ENCODE data around the gene KLK1.
"Not testable (repeated sequence)": the region's sequence is repeated elsewhere in the genome, so short reads cannot be mapped to it uniquely, and the experiment has no call there.

Gene KLK1

GRCh38 chr19:50814883-50815282, 8.7 kb downstream of the KLK1 start:
- DNase-seq (ENCODE audit: low spot score), result no peak

- no peak for DNase-seq (ENCODE audit: low spot score)
Measured at GRCh38 chr19:50812474-50812873, 11.1 kb downstream of the KLK1 start.

GRCh38 chr19:50811622-50812238, 11.9 kb downstream of the KLK1 start:
- DNase-seq (ENCODE audit: low spot score), result not testable (repeated sequence)

- no peak for DNase-seq (ENCODE audit: low spot score)
Measured at GRCh38 chr19:50808856-50809255, 14.7 kb downstream of the KLK1 start.

DNA sequence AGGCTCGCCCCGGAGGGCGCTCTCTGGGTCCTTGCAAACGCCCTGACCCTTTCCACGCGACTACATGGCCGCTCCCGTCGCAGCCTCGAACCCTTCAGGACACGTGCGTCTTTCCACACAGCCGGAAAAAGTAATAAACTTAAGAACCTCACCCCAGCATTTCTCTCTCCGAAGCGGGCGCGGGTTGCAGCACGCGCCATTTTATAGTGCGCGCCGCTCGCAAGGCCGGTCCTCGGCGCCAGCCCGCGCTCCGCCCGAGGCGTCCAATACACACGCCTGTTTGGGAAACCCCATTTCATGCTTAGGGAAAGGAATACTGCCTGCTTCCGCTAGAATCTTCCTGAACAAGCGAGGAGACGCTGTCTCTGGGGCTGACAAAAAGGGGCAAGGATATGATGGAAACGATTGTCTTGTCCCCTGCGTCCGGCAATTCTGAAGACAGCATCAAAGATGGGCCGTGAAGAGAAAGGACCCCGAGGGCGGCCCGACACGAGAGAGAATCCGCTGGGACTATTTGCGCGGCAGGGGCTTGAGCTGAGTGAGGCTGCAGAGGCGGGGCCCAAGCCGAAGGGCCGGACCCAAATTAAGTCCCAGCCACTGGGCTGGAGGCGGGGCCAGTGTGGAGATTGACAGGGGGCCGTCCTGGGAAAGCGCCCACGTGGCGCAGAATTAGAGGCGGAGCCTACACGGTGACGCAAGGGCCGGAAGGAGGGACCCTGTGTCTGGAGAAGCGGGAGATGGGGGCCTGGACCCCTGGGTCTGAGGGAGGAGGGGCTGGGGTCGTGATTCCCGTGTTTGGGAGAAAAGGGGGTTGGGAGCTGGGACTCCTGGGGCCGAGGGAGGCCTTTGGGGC, 18.9 kb downstream of the KLK1 start:
- peak; percentile 99 for DNase-seq (ENCODE audit: low spot score)

- no peak for DNase-seq (ENCODE audit: low spot score)
Measured at GRCh38 chr19:50803633-50804419, 19.8 kb downstream of the KLK1 start.

DNA sequence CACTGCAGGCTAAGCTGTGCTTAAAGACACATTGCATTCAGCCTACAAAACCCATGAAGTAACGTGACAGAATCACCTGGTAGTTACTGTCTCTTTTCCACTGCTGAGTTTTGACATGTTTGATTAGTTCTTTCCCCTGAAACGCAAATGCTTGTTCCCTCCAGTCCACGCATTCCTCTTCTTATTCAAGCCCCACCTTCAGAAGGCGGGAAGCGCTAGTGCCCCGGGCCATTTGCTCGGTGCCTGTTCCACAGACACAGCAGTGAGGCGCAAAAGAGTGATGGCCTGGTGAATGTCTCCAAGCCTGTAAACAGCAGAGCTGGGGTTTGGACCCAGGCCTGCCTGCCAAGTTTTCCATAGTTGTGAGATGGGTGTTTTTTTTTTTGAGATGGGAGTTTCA, 22.5 kb downstream of the KLK1 start:
- DNase-seq (ENCODE audit: low spot score), result no peak

DNA sequence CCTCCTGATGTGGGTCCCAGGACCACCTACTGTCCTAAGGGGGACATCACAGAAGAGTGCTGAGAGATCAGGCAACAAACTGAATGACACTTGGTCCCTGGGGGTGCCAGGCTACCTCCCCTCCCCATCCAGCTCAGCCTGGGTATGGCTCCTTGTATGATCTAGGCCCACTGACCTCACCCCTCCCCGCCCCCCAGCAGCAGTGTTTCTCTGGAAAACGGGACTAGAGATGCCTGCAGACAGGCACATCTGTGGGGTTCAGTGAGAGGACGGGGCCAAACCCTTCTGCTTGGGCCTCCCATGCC, 24.1 kb downstream of the KLK1 start:
- DNase-seq (ENCODE audit: low spot score), result no peak

GRCh38 chr19:50798659-50799546, 24.7 kb downstream of the KLK1 start:
- no peak for DNase-seq (ENCODE audit: low spot score)

- no peak for DNase-seq (ENCODE audit: low spot score)
Measured at GRCh38 chr19:50797781-50798658, 25.6 kb downstream of the KLK1 start.

DNA sequence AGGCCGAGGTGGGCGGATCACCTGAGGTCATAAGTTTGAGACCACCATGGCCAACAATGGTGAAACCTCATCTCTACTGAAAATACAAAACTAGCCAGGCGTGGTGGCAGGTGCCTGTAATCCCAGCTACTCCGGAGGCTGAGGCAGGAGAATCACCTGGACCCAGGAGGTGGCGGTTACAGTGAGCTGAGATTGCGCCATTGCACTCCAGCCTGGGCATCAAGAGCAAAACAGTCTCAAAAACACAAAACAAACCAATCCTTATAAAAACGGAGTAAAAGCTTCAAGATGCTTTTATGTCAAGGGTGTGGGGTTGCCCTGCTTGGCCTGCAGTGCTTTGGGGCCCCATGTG, 26.2 kb downstream of the KLK1 start:
- DNase-seq (ENCODE audit: low spot score), result no peak

DNA sequence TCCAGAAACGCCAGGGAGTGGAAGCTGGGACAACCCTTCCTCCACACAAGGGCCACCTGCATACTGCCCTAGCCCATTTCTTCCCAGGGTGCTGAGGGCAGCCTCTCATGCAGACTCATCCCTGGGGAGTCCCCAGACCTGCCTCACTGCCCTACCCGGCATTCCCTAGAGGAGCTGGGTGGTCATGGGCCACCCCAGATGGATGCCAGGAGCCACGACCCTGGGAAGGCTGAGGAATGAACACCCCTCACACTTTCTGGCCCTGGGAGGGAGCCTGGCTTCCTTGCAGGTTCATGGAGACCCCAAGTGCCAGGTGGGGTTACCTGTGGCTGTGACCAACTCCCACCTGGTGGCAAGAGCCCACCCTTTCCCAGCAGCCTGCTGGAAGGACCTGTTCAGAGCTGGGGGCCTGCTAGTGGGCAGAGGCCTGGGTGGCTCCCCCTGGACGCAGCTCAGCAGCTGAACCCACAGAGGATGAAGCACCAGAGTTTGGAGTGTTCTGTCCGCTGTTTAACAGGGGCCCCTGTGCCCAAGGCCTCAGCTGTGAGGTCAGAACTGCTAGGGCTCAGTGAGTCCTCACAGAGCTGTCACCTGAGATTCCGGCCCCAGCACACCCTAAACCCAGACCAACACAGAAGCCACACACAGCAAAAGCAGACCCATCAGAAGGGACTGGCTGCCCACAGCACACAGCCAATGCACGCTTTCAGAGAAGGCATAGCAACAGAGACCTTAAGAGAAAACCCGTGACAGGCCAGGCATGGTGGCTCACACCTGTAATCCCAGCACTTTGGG, 26.8 kb downstream of the KLK1 start:
- no peak for DNase-seq (ENCODE audit: low spot score)

DNA sequence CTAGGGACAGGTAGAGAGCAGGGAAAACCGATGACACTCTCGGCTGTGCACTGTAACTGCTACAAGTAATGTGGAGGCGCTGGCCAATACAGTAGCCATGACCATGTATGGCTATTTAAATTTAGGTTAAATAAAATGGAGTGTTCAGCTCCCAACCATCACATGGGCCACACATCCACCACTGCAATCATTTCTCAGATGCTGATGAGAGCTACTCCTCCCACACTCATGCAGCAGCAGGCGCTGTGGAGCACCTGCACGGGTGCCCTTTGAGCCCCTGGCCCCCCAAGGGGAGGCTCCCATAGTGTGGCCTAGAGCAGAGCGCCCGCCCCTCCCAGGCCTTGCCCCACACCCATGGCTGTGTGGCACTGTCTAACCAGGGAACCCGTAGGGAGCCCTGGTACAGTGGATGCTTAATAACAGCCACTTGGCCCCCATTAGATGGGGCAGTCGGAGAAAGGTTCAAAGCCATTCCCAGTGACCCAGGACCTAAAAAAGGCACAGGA, 27.4 kb downstream of the KLK1 start:
- no peak for DNase-seq (ENCODE audit: low spot score)

- no peak for DNase-seq (ENCODE audit: low spot score)
Measured at GRCh38 chr19:50795664-50796073, 27.9 kb downstream of the KLK1 start.

DNA sequence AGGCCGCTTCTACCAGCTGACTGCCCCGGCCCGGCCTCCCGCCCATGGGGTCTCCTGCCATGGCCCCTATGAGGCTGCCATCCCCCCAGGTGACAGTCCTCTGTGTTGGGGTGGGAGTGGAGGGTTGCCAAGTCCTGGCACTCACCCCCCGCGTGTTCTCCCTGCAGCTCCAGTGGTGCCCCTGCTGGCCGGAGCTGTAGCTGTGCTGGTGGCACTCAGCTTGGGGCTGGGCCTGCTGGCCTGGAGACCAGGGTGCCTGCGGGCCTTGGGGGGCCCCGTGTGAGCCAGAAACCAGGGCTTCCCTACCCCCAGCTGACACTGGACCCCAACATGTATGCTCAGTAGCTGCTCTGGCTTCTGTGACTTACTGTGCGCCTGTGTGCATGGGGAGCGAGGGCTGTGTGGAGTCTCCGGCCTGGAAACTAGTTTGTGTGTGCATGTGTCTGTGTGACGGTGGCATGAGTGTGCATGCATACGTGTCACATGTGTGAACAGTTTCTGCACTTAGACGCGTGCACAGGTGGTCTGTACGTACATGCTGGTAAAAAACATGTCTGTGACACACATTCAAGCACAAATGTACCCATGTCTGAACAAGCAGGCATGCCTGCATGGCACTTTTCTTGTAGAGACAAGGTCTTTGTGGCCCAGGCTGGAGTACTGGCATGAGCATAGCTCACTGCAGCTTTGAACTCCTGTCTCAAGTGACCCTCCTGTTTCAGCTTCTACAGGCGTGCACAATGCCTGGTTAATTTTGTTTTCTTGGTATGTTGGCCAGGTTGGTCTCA, 28.5 kb downstream of the KLK1 start:
- DNase-seq (ENCODE audit: low spot score), result no peak

GRCh38 chr19:50794074-50794875, 29.3 kb downstream of the KLK1 start:
- no peak for DNase-seq (ENCODE audit: low spot score)

- DNase-seq (ENCODE audit: low spot score), result no peak
Measured at GRCh38 chr19:50793558-50794065, 30.0 kb downstream of the KLK1 start.

Data from COLO829 (cell line).